GM12865 (cell line): ENCODE data around the gene TRPV5.

Experiments
- DNase-seq: peaks from one replicate; pipeline ENCODE4 v3.0.0; 2010; ENCODE audit warnings: low read depth
- H3K4me3 ChIP-seq: 2 replicates; pipeline ENCODE4 v1.5.1; 2011; ENCODE audit warnings: mild to moderate bottlenecking, low read depth, low read length, control low read depth
- TF ChIP-seq, protein P1 (sequence below): IDR thresholded peaks from 2 replicates; pipeline ENCODE4 v1.5.1; 2011; ENCODE audit warnings: low read length, control low read depth, low read depth, inconsistent platforms; ENCODE audit not compliant: insufficient read depth; ENCODE audit errors: missing control alignments

The TRPV5 gene

DNA sequence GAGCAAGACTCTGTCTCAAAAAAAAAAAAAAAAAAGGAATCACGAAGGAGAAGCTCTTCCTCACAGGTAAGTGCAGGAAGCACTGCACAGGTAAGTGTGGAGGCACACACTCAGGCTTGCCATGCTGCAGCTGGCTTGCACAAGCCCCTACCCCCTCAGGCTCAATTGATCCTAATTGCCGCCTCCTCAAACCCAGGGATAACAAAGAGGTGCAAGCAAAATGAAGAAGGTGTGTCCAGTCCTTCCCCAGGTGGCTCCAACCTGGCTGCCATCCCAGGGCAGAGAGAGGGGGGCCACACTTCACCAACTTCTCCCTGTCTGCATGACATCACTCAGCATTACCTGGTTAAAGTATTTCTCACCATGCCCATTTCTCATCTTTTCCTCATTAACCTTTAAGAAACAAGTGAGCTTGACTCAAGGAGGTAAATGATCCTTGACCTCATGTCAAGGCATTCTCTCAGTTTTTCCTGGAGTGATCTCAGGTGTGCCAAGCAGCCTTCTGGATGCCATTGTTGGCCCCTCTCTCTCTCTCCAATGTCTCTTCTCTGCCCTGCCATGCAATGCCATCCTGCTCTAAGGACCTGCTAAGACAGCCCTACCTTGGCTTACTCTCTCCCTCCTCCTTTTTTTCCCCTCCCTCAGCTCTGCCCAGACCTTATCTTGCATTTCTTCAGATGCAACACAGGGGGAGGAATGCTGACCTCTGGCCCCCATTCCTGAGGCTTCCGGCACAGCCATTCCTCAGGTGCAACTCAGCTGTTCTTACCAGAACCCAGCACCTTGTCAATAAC lies 35.0 kb downstream of the TRPV5 start:
- H3K4me3 ChIP-seq: no peak overlapping the region
- TF ChIP-seq, protein P1, sequence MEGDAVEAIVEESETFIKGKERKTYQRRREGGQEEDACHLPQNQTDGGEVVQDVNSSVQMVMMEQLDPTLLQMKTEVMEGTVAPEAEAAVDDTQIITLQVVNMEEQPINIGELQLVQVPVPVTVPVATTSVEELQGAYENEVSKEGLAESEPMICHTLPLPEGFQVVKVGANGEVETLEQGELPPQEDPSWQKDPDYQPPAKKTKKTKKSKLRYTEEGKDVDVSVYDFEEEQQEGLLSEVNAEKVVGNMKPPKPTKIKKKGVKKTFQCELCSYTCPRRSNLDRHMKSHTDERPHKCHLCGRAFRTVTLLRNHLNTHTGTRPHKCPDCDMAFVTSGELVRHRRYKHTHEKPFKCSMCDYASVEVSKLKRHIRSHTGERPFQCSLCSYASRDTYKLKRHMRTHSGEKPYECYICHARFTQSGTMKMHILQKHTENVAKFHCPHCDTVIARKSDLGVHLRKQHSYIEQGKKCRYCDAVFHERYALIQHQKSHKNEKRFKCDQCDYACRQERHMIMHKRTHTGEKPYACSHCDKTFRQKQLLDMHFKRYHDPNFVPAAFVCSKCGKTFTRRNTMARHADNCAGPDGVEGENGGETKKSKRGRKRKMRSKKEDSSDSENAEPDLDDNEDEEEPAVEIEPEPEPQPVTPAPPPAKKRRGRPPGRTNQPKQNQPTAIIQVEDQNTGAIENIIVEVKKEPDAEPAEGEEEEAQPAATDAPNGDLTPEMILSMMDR: no peak
- DNase-seq: no peak

DNA sequence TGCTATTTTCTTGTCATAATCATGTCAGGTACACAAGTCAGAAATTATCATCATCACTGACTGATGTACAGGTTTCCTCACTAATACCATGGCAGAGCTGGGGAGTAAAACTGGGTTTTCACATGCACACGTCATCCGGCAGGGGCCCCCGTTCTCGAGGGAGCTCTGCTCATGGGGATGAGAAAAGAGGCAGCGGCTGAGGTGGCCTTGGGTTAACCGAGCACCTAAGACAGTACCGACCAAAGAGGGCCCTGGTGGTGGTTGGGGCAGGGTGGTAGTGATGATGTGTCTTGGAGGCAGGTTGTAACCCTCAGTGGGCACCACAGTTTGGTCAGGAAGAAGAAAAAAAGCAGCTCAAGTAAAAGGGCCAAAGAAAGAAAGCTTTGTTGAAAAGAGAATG lies 35.9 kb downstream of the TRPV5 start:
- DNase-seq: no peak
- TF ChIP-seq, protein P1: no peak

DNA sequence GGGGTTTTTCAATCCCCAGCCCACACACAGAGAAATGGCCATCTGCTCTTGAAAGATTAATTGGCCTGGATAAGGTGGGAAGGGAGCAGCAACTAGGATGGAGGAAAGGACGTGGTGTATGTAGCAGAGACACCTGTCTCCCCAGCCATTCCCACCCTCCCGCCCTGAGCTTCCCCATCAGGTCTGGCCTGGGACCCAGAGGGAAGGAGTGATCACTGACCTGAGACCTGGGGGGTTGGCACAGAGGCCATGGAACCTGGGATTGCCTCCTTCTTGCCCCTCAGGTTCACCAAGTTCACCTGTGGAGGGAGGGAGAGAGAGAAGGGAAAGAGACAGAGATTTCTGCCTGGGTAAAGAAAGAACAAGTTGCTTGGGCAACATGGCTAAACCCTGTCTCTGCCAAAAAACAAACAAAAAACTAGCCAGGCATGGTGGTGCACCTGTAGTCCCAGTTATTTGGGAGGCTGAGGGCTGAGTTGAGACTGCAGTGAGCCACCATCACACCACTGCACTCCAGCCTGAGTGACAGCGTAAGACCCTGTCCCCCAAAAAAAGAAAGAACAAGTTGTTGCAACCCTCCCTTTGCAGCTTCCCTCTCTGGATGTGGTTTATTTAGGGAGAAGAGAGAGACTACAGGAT lies 36.7 kb downstream of the TRPV5 start:
- no peak for DNase-seq
- TF ChIP-seq, protein P1: no peak
- H3K4me3 ChIP-seq: no peak overlapping the region

More for the DNA sequence above, 35.9 kb downstream of the TRPV5 start:
- no peak overlapping the region for H3K4me3 ChIP-seq

DNA sequence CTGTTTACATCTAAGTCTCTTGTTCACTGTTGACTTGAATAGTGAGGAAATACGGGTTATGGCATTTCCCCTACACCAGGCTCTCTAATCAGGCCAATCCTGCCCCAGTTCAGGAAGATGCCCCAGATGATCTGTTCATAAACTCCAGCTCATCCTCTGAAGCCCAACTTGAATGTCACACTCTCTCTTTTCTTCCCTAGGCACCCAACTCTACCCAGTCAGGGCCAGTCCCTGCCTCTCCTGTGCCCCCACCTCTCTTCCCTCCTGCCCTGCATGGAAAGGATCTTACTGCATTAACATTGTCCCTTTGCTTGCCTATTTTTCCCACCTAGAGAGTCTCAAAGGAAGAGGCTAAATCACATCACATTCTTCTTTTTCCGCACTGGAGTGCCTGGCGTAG lies 37.4 kb downstream of the TRPV5 start:
- TF ChIP-seq, protein P1: no peak
- no peak for DNase-seq
- H3K4me3 ChIP-seq: no peak overlapping the region

GRCh38 chr7:142894985-142895593 lies 38.5 kb downstream of the TRPV5 start:
- DNase-seq: no peak
- TF ChIP-seq, protein P1: no peak
- H3K4me3 ChIP-seq: no peak overlapping the region

- no peak for DNase-seq
- TF ChIP-seq, protein P1: no peak
- H3K4me3 ChIP-seq: no peak overlapping the region
Observed at GRCh38 chr7:142894112-142894984, 39.2 kb downstream of the TRPV5 start.
